PFSK-1 (cell line): ENCODE data around the gene PHC2.
A peak's percentile ranks its signal among the peaks of the same experiment; 100 is the strongest.

Experiments used
- FOXP2 ChIP-seq: optimal IDR thresholded peaks from 2 replicates; pipeline ENCODE3; 2011; ENCODE audit warnings: borderline replicate concordance, control low read depth, inconsistent platforms; ENCODE audit not compliant: insufficient read depth; ENCODE audit errors: extremely low read length, extremely low read depth
- POLR2AphosphoS5 ChIP-seq: IDR thresholded peaks from 2 replicates; pipeline ENCODE4 v1.6.1; 2012; ENCODE audit warnings: low read depth, mild to moderate bottlenecking, control low read depth, low read length, moderate library complexity
- SIN3A ChIP-seq: IDR thresholded peaks from 2 replicates; pipeline ENCODE4 v1.6.1; 2012; ENCODE audit warnings: mild to moderate bottlenecking, low read length, moderate library complexity, borderline replicate concordance; ENCODE audit not compliant: insufficient read depth
- TAF1 ChIP-seq: IDR thresholded peaks from 2 replicates; pipeline ENCODE4 v1.6.1; 2012; ENCODE audit warnings: low read length, control low read depth, borderline replicate concordance; ENCODE audit not compliant: insufficient read depth
- TF ChIP-seq, protein P1 (sequence below), 2 experiments: IDR thresholded peaks; 2 replicates each; pipeline versions ENCODE4 v1.6.1 to v1.8.0; 2011 to 2012; ENCODE audit warnings: low read depth in 2 of 2, low read length in 2 of 2, control low read depth in 1 of 2, inconsistent platforms in 1 of 2, mild to moderate bottlenecking in 1 of 2, moderate library complexity in 1 of 2; ENCODE audit not compliant: insufficient read depth in 1 of 2

PHC2 gene

GRCh38 chr1:33382661-33383415, 48.1 kb downstream of the PHC2 start:
- TF ChIP-seq SIN3A (peak; percentile 28; the same call in 1 of the 2 replicates), TAF1 (no peak)

DNA sequence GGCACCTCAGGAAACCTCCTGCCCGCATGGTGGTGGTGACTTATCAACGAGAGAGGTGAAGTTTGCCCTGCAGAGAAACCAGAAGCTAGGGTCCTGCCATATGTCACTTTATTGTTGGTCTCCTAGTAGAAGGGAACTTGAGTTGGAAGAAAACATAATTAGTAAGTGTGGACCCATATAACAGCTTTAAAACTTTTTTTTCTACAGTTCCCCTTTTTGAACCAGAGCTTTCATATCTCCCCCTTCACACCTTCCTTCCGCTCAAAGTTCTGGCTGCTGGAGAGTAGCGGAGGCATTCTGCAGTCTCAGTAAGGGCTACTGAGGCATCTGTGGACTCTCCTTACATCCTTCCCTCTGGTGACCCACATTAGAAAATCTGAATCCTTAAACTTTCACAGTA, 48.9 kb downstream of the PHC2 start:
- TF ChIP-seq POLR2AphosphoS5 = no peak

- TF ChIP-seq, protein P1, sequence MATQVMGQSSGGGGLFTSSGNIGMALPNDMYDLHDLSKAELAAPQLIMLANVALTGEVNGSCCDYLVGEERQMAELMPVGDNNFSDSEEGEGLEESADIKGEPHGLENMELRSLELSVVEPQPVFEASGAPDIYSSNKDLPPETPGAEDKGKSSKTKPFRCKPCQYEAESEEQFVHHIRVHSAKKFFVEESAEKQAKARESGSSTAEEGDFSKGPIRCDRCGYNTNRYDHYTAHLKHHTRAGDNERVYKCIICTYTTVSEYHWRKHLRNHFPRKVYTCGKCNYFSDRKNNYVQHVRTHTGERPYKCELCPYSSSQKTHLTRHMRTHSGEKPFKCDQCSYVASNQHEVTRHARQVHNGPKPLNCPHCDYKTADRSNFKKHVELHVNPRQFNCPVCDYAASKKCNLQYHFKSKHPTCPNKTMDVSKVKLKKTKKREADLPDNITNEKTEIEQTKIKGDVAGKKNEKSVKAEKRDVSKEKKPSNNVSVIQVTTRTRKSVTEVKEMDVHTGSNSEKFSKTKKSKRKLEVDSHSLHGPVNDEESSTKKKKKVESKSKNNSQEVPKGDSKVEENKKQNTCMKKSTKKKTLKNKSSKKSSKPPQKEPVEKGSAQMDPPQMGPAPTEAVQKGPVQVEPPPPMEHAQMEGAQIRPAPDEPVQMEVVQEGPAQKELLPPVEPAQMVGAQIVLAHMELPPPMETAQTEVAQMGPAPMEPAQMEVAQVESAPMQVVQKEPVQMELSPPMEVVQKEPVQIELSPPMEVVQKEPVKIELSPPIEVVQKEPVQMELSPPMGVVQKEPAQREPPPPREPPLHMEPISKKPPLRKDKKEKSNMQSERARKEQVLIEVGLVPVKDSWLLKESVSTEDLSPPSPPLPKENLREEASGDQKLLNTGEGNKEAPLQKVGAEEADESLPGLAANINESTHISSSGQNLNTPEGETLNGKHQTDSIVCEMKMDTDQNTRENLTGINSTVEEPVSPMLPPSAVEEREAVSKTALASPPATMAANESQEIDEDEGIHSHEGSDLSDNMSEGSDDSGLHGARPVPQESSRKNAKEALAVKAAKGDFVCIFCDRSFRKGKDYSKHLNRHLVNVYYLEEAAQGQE (IDR thresholded peaks at IDR 0.05; ENCODE audit: insufficient read depth in 1 of 2, low read depth in 2 of 2, low read length in 2 of 2) = no peak
- TF ChIP-seq TAF1 = no peak
These were observed 50.1 kb downstream of the PHC2 start for GRCh38 chr1:33380811-33381210.

DNA sequence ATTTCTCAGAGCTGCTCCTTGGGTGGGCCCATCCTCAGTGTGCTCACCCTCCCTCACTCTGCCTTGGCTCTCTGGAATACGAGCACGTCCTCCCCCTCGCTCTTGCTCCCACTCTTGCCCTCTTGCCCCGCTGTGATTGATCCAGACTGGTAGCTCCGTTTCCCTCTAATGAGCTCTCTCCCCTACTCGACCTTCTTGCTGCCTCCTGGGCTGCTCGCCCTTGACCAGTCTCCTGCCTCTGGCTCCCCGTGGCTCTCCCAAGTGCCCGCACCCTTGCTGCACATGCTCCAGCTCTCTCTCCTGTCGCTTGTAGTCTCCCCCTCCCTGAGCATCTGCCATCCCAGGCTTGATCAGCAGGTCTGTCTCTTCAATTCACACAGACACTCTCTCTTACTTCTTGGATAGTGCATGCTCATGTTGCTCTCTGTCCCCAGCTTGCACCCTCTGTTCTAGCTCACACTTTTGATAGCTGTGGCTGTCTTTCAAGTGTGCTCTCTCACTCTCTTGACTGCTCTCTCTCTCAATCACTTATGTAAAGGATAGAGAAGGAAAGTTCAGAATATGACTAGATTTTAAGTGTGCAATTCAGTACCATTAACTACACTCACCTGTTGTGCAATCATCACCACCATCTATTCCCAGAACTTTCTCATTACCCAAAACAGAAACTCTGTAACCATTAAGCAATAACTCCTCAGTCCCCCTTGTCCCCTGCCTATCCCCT, 51.1 kb downstream of the PHC2 start:
- TF ChIP-seq FOXP2 = no peak
- no peak for TF ChIP-seq SIN3A
- TF ChIP-seq TAF1 = no peak
- TF ChIP-seq, protein P1 (IDR thresholded peaks at IDR 0.05; ENCODE audit: insufficient read depth in 1 of 2, low read depth in 2 of 2, low read length in 2 of 2) = no peak
- no peak for TF ChIP-seq POLR2AphosphoS5

- TF ChIP-seq SIN3A = no peak
- TF ChIP-seq TAF1 = no peak
- no peak for TF ChIP-seq FOXP2
- TF ChIP-seq, protein P1 (IDR thresholded peaks at IDR 0.05; ENCODE audit: insufficient read depth in 1 of 2, low read depth in 2 of 2, low read length in 2 of 2) = no peak
- TF ChIP-seq POLR2AphosphoS5 = no peak
These were observed 51.9 kb downstream of the PHC2 start for GRCh38 chr1:33378976-33379375.

DNA sequence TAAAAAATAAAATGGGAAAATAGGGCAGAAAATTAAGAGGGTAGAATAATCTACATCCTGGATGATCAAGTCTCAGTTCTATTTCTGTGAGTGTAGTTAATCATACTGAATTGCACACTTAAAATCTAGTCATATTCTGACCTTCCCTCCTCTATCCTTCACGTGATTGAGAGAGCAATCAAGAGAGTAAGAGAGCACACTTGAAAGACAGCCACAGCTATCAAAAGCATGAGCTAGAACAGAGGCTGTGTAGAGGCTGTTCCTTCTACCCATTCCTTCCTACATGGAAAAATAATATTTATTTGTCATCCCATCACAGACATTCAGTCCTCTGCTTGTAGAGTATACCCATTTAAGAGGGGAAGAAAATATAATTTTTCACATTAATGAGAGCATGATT, 52.4 kb downstream of the PHC2 start:
- TF ChIP-seq FOXP2 = no peak
- TF ChIP-seq, protein P1 (IDR thresholded peaks at IDR 0.05; ENCODE audit: insufficient read depth in 1 of 2, low read depth in 2 of 2, low read length in 2 of 2) = no peak
- no peak for TF ChIP-seq POLR2AphosphoS5
- no peak for TF ChIP-seq SIN3A
- no peak for TF ChIP-seq TAF1
